H4 (cell line): ENCODE measurements around the gene MRRF. TPM values are rescaled to one million over a fixed set of nuclear protein-coding genes. Genes with fewer than 3 reads are reported as not detected.

Experiments used
- DNase-seq: peaks from one replicate; pipeline ENCODE4 v3.0.0-alpha.2; 2015; ENCODE audit warnings: low spot score
- total RNA-seq: library from RNA; depleted of rRNA; stranded (reverse); fragments of >200 nt; shearing (Covaris generic); gene quantifications from 2 replicates; pipeline ENCODE4 v1.2.3, GENCODE V29; 2014

MRRF gene
- total RNA-seq, 1 experiment from 2014 or later, result 77.7 TPM

- DNase-seq, result no peak
These were observed 67.4 kb downstream of the MRRF start for GRCh38 chr9:122332083-122332482.

DNA sequence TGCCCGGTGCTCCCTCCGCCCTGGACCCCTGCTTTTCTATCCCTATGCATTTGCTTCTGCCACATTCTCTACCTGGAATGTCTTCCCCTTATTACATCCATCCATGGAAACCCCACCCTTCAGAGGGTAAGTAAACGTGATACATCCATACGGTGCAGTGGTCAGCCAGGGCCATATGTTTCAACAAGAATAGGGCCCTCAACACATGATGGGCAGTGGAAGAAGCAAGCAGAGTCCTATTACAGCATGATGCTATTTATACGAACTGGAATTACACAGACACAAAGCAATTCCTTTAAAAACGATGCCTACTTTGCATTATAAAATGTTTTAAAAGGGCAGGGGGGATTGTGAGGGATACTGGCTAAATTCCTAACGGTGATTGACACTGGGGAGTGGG, 68.0 kb downstream of the MRRF start:
- no peak for DNase-seq

DNA sequence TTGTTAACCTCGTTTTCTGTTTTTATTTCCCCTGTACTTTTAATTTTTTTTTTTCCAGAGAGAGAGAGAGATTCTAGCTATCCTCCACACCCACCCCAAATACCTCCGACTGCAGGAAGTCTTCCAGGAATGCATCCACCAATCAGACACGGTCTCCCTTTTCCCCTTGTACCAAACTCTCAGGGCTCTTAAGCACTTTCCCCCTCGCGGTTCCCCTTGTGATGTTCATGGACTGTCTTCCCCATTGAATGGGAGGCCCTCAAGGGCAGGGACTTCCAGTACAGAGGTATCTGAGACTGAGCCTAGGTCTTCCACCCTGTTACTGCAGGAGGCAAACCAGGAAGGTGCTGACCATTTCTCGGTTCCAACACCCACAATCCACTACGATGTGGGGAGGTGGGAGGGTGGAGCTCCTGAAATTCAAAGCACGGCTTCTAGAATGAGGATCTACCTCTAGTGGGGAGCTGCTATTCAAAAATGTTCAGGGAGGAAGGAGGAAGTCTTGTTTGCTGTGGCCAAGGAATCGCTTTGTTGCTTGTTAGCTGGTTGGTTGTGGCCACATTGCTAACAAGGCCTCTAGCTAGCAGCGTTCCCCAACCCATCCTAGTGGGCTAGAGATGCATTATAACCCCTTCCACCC, 68.6 kb downstream of the MRRF start:
- no peak for DNase-seq

DNA sequence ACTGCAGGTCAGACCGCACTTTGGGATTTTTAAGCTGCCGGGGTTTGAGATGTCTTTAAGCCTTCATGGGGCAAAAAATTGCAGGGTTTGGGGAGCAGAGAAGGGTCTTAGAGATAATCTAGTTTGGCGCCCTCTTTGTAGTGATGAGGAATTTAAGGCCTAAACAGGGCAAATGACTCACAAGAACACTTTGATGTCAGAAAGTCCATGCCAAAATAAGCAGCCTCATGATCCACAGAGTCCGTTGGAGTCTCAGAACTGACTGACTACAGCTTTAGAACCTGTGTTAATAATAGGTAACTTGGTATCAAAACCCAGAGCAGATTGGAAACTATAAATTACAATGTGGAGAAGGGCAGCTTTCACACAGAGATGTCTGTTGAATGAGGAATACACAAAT, 70.2 kb downstream of the MRRF start:
- DNase-seq, result no peak

DNA sequence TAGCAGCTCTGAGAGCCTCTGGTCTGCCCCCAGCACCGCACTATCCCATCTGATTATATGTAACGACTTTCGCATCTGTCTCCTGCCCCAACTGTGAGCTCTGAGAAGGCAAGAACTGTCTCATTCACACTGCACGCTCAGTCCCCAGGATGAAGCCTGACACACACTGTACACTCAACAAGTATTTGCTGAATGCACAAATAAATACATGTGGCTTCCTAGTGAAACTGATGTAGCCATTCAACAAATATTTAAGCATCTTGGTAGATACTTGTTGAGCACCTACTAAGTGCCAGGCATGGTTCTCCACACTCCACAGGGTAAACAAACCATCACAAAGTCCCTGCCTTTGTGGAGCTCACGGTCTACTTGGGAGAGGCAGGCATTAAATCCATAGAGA, 71.5 kb downstream of the MRRF start:
- no peak for DNase-seq

DNA sequence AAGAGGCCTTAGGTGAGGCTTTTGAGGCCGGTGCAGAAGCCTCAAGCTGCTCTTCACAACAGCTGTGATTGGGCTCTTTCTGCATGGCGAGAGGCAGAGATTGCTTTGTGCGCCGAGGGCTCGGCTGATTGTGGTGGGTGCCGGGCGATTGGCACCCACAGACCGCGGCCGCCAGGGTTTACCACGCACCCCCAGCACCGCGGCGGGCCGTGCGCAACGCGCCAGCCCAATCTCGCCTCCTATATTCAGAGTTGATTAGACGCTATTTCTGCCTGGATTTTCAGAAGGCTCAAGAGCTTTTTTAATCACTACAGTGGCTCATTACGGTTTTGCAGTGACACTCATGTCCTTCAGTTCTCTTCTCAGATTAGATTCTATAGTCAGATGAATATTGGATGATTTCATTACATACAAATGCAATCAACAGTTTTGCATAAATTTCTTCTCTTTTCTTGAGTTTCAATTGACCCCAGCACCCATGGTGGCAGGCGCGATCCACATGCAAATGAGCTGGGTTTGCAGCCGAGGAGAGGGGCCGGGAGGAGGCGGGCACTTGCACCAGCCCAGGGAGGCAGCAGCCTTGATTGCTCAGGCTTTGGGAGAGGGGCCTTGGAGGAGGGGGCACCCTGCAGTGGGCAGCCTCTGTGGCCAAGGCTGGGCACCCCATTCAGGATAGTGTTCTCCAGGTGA, 72.3 kb downstream of the MRRF start:
- no peak for DNase-seq

- DNase-seq, result no peak
These were observed 72.9 kb downstream of the MRRF start for GRCh38 chr9:122337556-122337929.

DNA sequence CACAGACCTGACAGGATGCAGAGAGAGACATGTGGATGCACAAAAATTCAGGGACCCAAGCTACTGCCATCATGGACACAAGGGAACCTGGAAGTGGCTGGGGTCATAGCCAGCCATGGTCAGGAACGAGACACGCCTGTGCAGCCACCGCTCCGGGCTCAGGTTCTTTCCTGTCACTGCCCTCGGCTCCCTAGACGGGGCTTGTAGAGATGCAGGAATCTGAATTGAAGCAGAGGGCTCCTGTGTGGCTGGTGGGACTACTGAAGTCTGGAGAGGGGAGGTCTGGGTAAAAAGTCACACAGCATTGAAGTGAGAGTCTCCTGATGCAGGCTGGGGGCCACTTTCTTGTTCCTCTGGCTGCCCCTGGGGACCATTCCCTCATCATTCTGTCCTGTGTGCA, 73.9 kb downstream of the MRRF start:
- DNase-seq, result no peak

DNA sequence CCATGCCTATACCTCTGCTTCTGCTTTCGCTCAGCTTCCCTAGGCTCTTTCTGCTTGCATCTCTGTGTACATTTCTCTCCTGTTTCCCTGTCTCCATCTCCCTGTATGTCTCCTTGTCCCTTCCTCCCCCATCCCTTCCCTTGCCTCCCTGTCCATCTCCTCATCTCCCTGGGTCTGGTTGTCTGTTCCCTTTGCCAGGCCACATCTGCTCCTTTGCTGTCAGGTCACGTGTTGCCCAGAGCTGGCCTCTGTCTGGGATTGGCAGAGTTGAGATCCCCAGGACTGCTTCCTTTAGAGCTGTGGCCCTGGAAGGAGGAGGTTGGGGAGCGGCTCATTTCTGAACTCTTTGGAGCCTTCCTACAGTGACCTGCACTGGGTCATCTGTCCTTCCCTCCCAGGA, 74.3 kb downstream of the MRRF start:
- no peak for DNase-seq

DNA sequence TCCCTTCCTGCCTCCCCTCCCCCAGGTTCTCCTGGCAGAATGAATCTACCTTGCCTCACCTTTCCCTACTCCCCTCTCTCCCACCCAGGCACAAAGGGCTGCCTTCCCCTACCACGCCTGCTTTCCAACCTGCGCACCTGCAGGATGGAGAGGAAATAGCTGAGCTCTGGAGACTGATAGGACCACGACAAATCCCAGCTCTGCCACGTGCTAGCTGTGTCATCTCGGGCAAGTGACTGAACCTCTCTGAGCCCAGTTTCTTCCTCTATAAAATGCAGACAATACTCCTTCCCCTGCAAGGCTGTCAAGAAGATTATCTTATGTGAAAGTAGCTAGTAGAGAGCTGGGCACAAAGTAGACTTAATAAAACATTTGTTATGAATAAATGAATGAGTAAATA, 74.9 kb downstream of the MRRF start:
- DNase-seq, result no peak

- no peak for DNase-seq
These were observed 75.5 kb downstream of the MRRF start for GRCh38 chr9:122340161-122340560.

DNA sequence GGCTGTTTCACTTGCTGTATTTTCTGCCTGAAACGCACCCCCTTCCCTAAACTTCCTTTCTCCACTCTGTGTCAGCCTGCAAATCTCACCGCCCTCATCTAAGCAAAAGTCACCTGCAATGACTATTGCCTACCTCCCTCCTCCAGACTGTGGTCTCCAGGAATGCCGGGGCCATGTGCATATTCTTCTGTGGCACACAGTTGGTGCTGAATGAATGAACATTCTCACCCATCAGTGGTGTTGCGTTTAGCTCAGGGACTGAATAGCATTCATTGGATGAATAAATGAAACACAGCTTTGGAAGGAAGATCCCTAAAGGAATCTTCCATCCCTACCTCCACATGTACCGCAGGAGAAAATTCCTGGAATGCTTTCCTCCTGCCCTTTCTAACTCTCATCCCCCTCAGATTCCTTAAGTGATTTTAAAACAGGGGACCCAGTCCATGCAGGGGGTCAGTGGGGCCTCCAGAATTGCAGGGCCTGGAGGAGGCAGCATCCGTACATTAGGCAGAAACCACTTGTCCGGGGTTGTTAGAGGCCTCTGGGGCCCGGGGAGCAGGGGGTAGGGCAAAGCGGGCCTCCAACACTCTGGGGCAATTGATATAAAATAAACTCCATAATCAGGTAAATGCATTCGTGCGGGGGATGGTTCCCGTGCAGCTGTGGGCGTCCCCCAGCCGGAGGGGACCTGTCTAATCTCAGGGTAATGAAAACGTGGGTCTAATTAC, 77.8 kb downstream of the MRRF start:
- DNase-seq, result no peak

- DNase-seq, result no peak
These were observed 82.0 kb downstream of the MRRF start for GRCh38 chr9:122346478-122347347.

DNA sequence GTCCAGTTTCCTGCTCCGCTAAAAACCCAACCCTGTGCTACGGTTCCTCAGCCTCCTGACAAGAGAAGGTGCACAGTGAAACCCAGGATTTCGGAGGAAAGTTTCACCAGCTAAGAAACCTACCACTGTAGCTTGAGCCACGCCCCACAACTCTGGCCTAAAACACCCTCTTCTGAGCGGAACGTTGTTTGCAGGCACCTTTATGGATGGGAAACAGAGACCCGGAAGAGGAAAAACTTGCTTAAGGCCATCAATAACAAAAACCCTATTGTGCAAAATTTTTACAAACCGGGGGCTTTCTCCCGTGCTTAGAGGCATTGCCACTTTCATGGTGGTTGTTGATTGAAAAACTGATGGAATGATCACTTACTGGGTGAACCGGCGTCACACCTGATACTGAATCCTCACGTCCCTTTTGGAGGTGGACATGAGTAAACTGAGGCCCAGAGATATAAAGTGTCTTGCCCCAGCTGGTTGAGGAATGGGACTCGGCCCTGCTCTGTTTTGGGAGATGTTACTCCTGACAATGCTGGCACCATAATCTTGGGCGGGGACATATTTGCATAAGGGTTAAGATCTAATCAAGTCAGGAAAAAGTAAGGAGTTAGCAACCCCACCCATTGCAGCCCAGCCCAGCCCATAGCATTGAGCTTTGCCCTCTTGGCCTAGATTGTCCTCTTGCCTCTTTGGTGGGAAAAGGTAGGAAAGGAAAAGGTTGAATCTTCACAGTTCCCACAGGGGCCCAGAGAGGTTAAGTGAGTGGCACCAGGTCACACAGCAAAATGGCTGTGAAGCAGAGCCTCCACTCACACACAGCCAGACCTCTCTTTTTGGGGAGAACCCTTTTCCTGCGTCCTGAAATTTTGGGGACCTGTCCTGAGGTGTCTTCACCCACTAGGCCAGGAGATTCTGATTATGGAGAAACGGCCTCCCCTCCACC, 82.9 kb downstream of the MRRF start:
- DNase-seq, result no peak

DNA sequence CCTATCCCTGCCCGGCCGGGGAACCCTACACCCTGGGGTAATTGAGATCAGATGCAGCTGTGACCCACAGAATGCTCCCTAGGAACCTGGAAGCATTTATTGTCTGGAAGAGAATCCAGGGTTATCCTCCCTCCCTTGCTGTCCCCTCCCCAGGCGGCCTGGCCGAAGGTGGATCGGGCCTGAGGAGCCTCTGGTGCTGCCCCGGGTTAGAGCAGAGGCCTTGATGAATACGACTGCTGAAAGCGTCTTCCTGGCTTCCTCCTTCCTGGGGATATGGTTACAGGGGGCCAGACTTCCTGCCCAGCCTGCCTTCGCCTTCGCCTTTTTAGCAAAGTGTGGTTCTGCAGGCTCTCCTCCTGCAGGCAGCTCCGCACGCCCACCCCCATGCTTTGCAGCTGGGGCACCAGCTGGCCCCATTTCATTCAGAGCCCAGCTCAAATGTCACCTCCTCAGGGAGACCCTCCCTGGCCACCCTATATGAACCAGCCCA, 83.7 kb downstream of the MRRF start:
- DNase-seq, result no peak

GRCh38 chr9:122348791-122349190, 84.1 kb downstream of the MRRF start:
- no peak for DNase-seq

- no peak for DNase-seq
These were observed 84.5 kb downstream of the MRRF start for GRCh38 chr9:122349201-122349600.

DNA sequence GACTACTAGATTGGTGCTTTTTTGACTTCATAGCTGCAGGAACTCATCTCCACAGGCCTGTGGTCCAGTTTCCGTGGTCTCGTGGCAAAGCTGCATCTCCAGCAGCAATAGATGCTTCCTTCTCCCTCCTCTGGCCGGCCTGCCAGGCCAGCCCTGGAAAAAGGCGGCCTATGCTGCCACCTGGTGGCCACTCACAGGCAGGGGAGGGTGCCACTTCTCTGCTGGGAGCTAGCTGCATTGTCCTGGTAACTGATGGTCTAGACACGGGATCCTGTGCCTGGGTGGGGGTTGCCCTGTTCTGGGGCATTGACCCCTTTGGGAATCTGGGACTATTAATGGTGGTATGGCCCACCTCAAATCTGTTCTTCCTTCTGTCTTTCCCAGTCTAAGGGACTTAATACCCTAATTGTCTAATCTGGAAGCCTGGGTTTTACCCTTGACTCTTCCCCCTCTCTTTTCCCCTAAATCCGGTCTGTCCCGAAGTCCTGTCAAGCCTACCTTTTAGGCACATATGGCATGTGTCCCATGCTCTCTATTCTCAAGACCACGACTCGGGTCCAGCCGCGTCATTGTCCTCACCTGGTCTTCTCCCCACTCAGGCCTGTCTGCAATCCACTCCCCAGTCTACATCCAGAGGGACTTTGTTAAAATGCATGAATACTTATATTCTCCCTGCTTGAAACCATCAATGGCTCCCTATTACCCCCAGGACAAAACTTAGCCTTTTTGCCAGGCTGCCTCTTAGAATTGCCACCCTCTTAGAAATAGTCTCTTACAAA, 86.1 kb downstream of the MRRF start:
- DNase-seq, result peak; percentile 66

- DNase-seq, result no peak
These were observed 90.0 kb downstream of the MRRF start for GRCh38 chr9:122354536-122355199.
